Tongue (tissue), 2 donors: ENCODE results near the gene NCAN. TPM values are rescaled to one million over a fixed set of nuclear protein-coding genes. Genes with fewer than 3 reads are reported as not detected.
"Not testable (repeated sequence)": the region's sequence is repeated elsewhere in the genome, so short reads cannot be mapped to it uniquely, and the experiment has no call there.

ENCODE experiments used
- DNase-seq: peaks from one replicate; pipeline ENCODE4 v3.0.0-alpha.2; 2015
- total RNA-seq: library from RNA; depleted of rRNA; stranded (reverse); fragments of >200 nt; gene quantifications from one replicate; pipeline ENCODE4 v1.2.3, GENCODE V29; 2014

NCAN gene
- total RNA-seq: under 0.01 TPM

- DNase-seq: no peak
These were observed at the start of gene NCAN for GRCh38 chr19:19211499-19212420. Gene NCAN (plus strand): TSS chr19:19211958. CDS start chr19:19216954, 4,996 bp downstream.

- no peak for DNase-seq
These were observed 49.3 kb upstream of the NCAN start for GRCh38 chr19:19162495-19162894.

GRCh38 chr19:19165396-19165795 is 46.4 kb upstream of the NCAN start:
- DNase-seq: no peak

- DNase-seq: no peak
These were observed 44.1 kb upstream of the NCAN start for GRCh38 chr19:19167612-19168011.

GRCh38 chr19:19169236-19170052 is 42.3 kb upstream of the NCAN start:
- no peak for DNase-seq

- DNase-seq: peak; percentile 80
These were observed 41.5 kb upstream of the NCAN start, which contains the start of gene MEF2B for GRCh38 chr19:19170053-19170872. Gene MEF2B (minus strand): TSS chr19:19170263. CDS start chr19:19150735, 19,528 bp downstream.

- DNase-seq: peak; percentile 48
These were observed 40.7 kb upstream of the NCAN start for GRCh38 chr19:19170873-19171672.

- peak; percentile 44 for DNase-seq
These were observed 39.8 kb upstream of the NCAN start for GRCh38 chr19:19171821-19172532.

- DNase-seq: not testable (repeated sequence)
These were observed 38.5 kb upstream of the NCAN start for GRCh38 chr19:19173243-19173642.

GRCh38 chr19:19176950-19177349 is 34.8 kb upstream of the NCAN start:
- no peak for DNase-seq

GRCh38 chr19:19179548-19180441 is 32.0 kb upstream of the NCAN start:
- no peak for DNase-seq

GRCh38 chr19:19181488-19181998 is 30.2 kb upstream of the NCAN start:
- no peak for DNase-seq

GRCh38 chr19:19185853-19186740 is 25.7 kb upstream of the NCAN start:
- peak; percentile 30 for DNase-seq

GRCh38 chr19:19186742-19187141 is 25.0 kb upstream of the NCAN start:
- DNase-seq: no peak

GRCh38 chr19:19191768-19192077 is 20.0 kb upstream of the NCAN start:
- DNase-seq: no peak

GRCh38 chr19:19192078-19192882 is 19.5 kb upstream of the NCAN start, which contains the start of the genes BORCS8 and RFXANK:
Gene BORCS8 (minus strand): TSS chr19:19192152. CDS start chr19:19192117, 35 bp downstream.
Gene RFXANK (plus strand): TSS chr19:19192258. CDS start chr19:19193947, 1,689 bp downstream.
- peak; percentile 100 for DNase-seq

GRCh38 chr19:19192910-19193423 is 18.8 kb upstream of the NCAN start:
- DNase-seq: no peak
